Measurements from ENCODE around the gene SLC41A3.

DNA sequence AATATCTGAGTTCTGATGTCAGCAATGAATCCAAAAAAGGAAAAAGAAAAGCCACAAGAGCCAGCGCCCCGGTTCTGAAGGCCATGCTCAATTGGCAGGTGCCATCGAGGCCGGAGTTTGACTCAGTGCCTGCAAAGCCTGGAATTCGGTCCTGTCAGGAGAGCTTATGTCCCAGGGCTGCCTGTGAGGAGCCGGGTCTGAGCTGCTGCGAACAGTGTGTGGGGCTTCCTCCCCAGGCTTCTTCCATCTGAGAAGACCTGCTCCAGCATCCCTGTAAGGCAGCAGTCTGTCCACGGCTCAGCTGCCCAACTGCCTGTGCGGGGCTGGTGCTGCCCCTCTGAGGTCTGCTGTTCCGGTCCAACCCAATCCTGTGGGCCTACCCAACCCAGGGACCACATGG lies 68.8 kb downstream of the SLC41A3 start:
- TF ChIP-seq, protein P1, sequence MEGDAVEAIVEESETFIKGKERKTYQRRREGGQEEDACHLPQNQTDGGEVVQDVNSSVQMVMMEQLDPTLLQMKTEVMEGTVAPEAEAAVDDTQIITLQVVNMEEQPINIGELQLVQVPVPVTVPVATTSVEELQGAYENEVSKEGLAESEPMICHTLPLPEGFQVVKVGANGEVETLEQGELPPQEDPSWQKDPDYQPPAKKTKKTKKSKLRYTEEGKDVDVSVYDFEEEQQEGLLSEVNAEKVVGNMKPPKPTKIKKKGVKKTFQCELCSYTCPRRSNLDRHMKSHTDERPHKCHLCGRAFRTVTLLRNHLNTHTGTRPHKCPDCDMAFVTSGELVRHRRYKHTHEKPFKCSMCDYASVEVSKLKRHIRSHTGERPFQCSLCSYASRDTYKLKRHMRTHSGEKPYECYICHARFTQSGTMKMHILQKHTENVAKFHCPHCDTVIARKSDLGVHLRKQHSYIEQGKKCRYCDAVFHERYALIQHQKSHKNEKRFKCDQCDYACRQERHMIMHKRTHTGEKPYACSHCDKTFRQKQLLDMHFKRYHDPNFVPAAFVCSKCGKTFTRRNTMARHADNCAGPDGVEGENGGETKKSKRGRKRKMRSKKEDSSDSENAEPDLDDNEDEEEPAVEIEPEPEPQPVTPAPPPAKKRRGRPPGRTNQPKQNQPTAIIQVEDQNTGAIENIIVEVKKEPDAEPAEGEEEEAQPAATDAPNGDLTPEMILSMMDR (IDR thresholded peaks at IDR 0.05), result no peak
- TF ChIP-seq POLR2A (IDR thresholded peaks at IDR 0.05) (no peak), POLR2AphosphoS5 (IDR thresholded peaks at IDR 0.05; ENCODE audit: insufficient read depth in 1 of 2, low read depth in 1 of 2) (no peak)
